Left renal cortex interstitium (tissue), 4 donors: ENCODE measurements around the gene CADPS. TPM values are rescaled to one million over a fixed set of nuclear protein-coding genes. Genes with fewer than 3 reads are reported as not detected.

Source experiments
- DNase-seq, 4 donors: peaks; one replicate each; pipeline ENCODE4 v3.0.0-alpha.2; 2013; ENCODE audit warnings: low read depth in 4 of 4, low spot score in 2 of 4, missing footprints in 1 of 4
- polyA plus RNA-seq, 4 donors: library from polyadenylated mRNA; unstranded; fragments of 120-200 nt; gene quantifications; one replicate each; pipeline ENCODE4 v1.2.1, GENCODE V29; 2013; ENCODE audit not compliant: insufficient read length in 4 of 4

The CADPS gene
- polyA plus RNA-seq, 4 donors = 1.0 to 2.9 (median 1.3) TPM

- no peak for DNase-seq
These were observed 482.5 kb downstream of the CADPS start for GRCh38 chr3:62392626-62393292.

GRCh38 chr3:62387251-62387650 is 488.0 kb downstream of the CADPS start:
- no peak for DNase-seq

- DNase-seq = no peak
These were observed 495.9 kb downstream of the CADPS start for GRCh38 chr3:62379321-62379798.

- no peak for DNase-seq
These were observed 496.3 kb downstream of the CADPS start for GRCh38 chr3:62378921-62379320.

GRCh38 chr3:62378311-62378789 is 496.9 kb downstream of the CADPS start:
- DNase-seq = no peak

- no peak for DNase-seq
These were observed 498.0 kb downstream of the CADPS start for GRCh38 chr3:62376906-62377877.

- no peak for DNase-seq
These were observed 498.8 kb downstream of the CADPS start for GRCh38 chr3:62376454-62376720.

- no peak for DNase-seq
These were observed 499.4 kb downstream of the CADPS start for GRCh38 chr3:62375655-62376453.

GRCh38 chr3:62374341-62375218 is 500.6 kb downstream of the CADPS start:
- no peak for DNase-seq

GRCh38 chr3:62373714-62374333 is 501.4 kb downstream of the CADPS start:
- DNase-seq = no peak

GRCh38 chr3:62373215-62373614 is 502.0 kb downstream of the CADPS start, which contains the start of gene FEZF2:
Gene FEZF2, minus strand, starts transcription at chr3:62373550. Its CDS starts 682 bp downstream, at chr3:62372868.
- DNase-seq = no peak

GRCh38 chr3:62372621-62373041 is 502.6 kb downstream of the CADPS start:
- no peak for DNase-seq

- DNase-seq = no peak
These were observed 503.3 kb downstream of the CADPS start for GRCh38 chr3:62371720-62372591.

GRCh38 chr3:62370858-62371719 is 504.1 kb downstream of the CADPS start:
- no peak for DNase-seq

- DNase-seq = no peak
These were observed 504.9 kb downstream of the CADPS start for GRCh38 chr3:62370112-62370857.

GRCh38 chr3:62369476-62369743 is 505.8 kb downstream of the CADPS start:
- no peak for DNase-seq
